ENCODE data around the gene SERGEF.

The SERGEF gene

DNA sequence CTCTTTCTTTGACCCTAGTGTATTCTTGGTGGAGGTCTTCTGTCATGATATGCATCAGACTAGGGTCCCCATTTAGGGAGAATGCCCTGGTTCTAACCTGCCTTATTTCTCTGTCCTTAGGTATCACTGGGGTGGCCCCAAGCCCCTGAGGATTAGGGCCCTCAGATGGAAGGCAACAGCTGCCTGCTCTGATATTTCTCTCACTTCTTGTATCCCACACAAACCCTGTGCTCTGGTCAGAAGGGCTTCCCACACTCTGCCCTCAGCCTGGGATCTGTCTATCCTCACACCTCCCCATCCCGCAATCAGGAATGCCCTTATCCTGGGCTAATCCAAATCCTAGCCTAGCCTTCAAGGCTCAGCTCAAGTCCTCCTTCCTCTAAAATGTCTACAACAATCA lies 202.8 kb downstream of the SERGEF start:
- no peak for DNase-seq

DNA sequence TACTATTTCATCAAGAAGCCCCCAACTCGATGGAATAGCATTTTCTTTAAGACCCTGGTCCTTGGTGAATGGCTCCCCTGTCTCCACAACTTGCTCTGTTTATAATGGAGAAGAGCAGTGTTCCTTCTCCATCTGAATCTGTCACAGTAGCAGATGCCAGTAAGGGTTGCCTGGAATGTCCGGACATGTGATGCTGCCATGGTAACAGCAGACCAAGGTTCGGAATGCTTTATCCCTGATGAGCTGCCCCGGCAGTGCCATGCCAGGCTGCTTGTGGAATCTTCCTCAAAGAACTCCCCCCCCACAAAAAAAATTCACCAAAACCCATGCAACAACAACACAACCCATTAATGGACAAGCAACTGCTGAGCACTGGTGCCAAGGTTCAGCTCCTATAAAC lies 205.8 kb downstream of the SERGEF start:
- no peak for DNase-seq

DNA sequence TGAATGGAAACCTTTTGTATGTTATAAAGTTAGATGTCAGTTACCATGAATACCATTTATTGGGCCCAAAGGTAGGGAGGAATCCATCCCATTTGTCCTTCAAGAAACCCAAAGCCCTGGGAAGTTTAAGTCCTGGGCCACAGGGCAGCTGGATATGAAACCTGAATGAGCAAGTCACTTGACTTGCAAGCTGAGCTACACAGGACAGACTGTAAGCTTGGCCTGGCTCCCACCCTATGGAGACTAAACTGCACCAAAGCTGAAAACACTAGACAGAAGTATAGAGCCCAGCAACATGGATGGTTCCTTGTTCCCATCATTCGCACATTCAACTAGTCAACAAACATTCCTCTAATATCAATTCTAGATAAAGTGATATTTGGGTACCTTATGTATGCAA lies 207.0 kb downstream of the SERGEF start:
- no peak for DNase-seq

DNA sequence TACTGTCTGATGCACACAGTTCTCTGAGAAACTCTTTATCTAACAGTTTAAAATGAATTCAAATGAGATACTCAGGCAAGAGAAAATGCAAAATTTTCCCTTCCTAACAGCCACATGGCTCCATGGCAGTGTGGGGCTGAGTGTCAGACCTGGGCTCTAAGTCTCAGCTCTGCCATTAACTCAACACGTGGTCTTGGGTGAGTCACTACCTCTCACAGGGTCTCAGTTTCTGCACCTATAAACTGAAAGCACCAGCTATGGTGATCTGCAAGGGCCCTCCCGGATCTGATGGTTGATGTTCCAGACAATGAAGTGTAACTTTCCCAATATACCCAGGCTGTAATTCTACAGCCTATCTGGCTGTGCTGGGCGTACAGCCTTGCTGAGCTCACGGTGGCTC lies 207.8 kb downstream of the SERGEF start:
- DNase-seq = no peak

DNA sequence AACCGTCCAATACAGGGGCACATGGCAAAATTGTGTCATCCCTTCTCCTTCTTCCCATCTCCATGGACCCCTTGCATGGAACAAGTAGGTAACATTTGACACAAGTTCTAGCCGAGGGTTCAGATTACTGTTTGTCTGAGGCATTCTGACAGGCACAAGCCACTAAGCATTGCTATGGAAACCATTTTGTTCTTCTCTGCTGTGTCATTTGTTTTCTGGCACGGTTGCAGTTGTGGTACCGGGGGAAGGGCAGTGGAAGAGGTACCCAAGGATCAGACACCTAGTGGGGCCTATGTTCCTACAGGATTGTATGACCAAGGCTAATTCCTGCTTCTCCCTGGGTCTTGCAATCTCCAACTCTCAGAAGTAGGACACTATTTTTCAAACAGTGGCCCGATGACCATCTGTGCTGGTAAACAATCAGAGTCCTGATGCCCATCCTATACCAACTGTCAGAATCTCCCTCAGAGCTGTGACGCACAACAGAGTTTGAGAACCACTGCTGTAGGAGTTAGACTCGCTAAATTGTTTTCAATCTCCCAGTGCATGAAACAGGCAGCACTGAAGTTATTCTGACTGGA lies 209.0 kb downstream of the SERGEF start:
- DNase-seq = no peak

DNA sequence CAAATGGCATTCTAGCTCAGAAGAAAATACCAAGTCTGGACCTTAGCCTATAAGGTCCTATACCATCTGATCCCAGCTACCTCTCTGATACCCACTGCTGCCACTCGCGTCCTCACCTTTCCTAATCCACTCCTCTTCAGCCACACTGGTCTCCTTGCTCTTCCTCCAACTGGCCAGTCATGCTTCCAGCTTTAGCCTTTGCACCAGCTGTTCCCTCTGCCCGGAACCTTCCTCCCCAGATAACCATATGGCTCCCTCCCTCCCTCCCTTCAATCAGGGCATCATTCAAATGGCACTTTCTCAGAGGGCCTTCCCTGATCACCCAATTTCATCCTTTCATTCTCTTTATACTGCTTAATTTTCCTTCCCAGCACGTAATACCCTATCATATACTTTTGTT lies 210.4 kb downstream of the SERGEF start:
- DNase-seq = no peak

DNA sequence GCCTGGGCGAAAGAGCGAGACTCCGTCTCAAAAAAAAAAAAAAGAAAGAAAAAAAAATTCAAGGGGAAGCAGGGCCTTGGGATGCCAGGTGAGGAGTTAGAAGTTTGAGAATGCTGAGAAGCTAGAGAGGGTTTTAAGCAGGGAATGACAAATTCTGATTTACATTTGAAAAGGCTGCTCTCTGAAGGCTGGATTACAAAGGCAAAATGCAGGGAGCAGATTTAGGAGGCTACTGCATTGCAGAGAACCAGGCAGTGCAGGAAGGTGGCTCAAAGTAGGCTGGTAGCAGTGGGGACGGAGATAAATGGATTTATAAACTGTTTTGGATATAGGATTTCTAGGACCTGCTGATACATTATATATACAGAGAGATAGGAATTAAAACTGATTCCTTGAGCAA lies 211.7 kb downstream of the SERGEF start:
- no peak for DNase-seq

DNA sequence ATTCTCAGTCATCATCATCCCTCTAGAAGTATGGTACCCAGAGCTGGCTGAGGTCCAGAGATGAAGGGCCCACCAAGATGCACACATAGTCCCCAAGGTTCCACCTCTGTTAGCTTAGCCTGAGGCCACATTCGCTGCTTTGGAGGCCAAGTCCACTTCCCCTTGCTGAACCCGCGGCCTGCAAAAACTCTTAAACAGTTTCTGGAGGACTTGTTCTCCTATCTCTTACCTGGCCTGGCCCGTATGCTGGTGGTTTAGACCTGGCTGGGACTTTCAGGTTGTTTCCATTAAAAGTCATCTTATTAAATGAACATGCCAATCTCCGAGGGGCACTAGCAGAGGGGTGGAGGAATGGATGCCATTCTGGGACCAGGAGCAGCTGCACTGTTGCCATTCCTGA lies 213.7 kb downstream of the SERGEF start:
- no peak for DNase-seq

DNA sequence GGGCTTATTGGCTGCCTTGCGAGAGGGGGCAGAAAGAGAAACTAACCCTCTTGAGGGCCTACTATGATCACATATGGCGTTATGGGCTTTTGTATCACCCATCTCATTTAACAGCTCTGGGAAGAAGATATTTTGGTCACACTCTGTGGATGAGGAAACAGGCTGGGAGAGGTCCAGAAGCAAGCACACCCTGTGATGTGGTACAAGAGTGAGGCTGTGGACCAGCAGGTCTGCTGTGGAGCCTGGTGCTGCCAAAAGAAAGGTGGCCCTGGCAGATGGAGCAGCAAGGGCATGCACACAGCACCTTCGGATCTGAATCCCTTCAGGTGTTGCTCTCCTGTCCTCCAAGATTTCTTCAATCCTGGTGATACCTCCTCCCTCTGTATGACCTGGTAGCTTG lies 214.1 kb downstream of the SERGEF start:
- DNase-seq = no peak

DNA sequence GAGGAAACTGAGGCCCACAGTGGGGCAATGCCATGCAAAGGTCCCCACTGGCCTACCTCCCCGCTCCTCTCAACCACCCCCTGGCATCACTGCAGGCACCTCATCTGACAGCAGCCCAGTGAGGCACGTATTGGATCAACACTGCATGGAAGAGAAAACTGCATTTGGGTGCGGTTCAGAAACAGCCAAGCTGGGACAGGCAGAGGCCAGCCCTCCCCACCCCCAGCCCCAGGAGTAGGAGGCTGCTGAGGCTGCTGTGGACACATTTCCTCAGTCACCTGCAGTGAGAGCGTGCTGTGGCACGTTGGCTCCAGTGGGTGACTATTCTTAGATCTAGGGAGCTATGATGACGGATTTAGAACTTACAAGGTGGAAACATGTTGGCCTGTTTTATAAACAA lies 214.6 kb downstream of the SERGEF start:
- DNase-seq = no peak

DNA sequence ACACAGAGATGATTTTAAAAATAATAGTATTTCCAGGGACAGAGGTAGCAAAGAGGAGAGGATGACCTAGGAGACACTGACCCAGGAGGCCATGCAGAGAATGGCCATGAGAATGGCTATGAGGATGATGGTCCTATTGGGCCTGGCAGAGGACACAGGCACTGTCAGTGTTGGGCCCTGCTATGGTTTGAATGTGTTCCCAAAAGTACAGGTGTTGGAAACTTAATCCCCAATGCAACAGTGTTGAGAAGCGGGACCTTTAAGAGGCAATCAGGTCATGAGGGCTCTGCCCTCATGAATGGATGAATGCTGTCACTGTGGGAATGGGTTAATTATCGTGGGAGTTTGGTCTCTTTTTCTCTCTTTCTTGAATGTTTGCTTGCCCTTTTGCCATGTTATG lies 216.7 kb downstream of the SERGEF start:
- no peak for DNase-seq

DNA sequence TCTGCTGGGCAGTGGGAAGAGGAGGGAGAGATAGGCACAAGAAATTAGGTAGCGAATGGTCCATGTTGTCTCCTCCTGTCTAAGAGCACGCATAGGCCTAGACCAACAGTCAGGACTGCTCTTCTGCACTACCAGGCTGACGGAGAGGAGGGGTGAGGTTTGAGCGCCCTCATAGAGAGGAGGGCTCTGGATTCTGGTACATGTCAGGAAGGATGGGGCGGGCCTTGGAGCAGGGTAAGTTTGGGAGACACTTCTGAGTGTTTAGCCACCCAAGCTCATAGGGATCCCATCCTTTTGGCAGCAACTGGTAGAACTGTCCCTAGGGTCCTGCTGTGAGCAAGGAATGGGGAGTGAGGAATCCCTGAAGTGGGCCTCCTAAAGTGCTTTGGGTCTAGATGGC lies 217.9 kb downstream of the SERGEF start:
- no peak for DNase-seq

DNA sequence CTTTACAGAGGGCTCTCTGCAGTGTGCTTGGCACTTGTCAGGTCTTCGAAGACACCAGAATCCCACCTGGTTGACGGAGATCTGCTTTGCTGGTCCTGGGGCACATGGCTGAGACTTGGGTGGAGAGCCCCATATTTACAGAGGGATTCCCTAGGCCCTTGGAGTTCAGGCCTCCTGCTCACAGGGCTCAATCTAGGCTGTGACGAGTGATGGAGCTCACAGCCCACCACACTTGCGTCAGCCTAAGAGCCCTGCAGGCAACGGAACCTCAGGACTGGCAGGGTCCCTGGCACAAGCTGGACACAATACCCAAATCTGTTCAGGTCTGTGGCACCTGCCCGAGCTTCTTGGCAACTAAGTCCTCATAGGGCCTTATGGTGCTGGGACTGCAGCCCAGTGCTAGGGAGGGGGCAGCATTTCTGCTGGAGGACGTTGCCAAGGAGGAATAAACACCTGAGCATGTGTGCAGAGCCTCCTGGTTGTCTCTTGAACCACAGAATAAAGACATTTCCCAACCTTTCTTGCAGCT lies 219.1 kb downstream of the SERGEF start:
- DNase-seq = no peak

DNA sequence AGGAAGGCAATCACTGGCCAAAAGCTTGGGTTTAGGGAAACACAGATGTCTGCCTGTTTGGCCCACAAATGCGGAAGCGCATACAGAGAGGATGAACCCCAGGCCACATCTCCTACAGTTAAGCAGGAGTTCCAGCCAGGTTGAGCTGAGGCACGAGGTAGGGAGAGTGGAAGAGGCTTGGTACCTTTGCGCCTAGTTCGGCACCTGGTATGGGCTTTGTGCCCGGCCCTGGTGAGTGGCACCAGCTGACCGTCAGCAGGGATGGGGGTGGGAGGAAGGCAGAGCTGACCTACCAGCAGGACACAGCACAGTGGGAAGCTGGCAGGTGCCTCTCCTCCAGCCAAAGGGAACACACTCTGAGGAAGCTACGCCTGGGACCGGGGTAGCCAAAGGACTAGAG lies 220.7 kb downstream of the SERGEF start:
- DNase-seq = no peak

DNA sequence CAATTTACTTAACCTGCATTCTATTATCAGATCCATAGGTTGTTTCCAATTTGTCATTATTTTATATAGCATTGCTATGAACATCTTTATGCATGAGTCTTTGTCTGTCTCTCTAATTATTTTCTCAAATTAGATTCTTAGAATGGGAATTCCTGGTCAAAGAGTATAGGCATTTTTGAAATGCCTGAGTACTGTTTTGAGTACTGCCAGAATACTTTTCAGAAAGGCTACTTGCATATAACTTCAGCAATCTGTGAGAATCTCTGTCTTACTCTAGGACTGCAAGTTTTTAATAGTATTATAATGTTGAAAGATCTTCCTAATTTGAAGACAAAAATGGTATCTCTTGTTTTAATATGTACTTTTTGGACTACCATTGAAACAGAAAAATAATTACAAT lies 221.7 kb downstream of the SERGEF start:
- no peak for DNase-seq

DNA sequence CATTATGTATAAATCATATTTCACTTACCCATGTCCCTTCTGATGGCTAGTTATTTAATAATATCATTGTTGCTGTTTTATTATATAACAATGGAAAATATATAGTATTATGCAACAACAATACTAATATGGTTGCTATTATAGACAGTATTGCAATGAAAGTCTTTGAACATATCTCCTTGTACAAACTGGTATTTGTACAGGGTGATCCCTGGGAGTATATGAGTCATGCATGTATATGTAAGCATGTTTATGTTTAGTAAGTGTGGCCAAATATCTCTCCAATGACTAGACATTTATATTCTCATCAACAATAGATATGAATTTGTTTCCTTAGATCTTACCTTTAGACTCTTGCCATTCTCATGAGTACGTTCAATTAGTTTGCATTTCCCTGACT lies 222.4 kb downstream of the SERGEF start:
- DNase-seq = no peak

DNA sequence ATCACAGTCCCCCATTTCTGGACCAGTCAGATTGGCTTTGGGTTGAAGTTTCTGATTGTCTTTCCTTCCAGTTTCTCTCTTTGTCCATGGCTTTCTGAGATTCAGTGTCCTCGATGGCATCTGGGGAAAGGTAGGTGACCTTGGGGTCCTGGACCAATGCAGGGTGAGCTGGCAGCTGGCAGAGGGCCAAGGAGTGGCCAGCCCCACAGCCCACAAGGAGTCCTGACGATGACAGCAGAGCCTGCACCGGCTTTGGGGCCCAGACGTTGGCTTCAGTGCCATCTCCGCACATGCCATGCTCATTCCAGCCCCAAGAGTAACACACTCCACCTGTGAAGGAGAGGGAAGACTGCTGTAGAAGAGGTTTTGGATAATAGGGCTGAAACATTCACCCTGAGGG lies 224.8 kb downstream of the SERGEF start:
- no peak for DNase-seq

DNA sequence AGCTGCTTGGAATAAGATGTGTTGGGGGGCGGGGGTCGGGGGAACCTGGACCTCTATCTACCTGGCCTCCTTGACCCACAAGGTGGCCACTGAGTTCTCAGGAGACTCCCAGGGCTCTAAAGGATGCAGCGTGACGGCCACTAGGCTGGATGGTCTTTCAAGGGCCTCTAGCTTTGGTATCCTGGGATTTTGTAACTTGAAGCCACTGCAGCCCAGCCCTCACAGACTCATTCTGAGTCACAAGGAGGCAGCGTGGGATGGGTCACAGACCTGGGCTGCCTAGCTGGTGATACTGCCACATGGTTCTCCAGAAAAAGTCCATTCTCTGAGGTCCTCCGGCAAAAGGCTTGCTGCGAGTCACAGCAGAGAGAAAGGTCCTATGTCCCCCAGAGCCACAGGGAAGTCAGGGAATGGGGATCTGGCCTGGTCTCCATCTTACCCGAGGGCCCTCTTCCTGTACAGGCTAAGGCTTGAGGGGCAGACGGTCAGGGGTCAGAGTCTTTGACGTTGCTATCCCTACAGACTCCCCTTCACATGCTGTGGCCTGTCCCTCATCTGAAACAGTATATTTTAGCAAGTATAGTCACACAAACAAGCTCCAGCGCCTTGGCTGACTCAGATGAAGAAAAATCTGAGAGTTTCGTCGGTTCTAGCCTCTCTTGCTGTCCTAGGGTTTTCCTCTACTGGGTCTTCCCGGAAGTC lies 225.9 kb downstream of the SERGEF start:
- DNase-seq = no peak

DNA sequence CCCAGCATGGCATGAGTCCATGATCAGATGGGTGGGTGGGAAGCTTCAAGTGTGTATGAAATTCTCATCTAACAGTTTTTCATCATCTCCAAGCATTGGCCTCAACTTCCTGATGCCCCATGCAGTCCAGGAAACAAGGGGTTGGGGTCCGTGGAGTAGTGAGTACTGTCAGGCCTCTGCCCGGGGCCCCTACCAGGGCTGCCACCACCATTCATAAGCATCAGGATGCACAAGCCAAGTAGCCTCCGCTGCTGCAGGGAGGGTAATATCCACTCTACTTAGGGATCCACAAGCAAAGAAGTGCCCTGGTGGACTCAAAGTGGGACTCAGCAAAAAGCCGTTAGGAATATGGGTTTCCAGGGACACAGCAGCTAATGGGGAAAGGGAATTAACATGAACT lies 229.0 kb downstream of the SERGEF start:
- DNase-seq = no peak

DNA sequence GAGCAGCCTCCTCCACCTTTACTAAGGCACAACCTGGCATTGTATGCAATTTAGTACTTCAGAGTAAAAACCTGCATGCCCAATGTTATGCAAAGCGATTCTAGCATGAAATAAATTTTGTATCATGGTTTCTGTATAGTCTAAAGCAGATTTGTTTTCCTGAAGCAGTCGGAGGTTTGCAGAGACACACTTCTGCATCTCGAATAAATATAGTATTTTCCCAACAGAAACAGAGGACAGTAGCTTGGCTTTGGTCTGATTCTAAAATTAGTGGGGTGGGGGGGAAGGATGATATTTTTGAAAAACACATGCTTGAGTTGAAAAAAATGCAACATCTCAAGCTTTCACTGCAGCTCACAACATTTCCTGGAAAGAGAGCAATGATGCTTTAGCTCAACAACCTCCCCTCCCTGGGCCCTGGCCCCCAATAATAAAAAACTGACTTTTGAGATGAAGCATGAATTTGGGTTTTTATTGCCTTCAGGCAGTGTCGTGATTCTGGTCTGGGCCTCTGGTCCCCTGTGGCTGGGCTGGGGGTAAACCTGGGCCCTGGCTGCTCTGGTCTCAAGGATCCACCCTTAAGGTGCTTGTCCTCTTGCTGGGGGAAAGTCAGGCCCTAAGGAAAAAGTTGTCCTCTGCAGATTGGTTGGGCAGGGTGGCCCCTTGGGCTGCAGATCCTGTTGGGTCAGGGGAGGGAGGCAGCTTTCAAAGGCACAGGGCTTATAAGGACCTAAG lies 230.1 kb downstream of the SERGEF start:
- no peak for DNase-seq

DNA sequence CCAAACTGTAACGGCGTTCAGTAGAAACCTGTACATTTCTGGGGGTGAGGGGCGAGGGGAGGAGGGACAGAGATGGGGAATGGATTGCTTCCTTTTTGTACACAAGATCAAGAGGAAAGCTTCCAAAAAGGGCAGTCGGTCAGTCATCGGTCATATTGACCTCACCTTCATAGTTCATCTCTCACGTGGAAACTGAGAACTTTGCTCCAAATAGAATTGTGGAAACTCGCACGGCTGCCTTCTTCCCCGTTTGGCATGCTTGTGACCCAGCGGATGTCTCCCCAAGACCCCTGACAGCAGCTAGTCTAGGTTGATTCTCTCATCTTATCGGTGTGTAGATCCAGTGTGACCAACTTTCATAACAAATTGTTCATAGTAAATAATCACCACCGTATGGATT lies 230.7 kb downstream of the SERGEF start:
- no peak for DNase-seq

DNA sequence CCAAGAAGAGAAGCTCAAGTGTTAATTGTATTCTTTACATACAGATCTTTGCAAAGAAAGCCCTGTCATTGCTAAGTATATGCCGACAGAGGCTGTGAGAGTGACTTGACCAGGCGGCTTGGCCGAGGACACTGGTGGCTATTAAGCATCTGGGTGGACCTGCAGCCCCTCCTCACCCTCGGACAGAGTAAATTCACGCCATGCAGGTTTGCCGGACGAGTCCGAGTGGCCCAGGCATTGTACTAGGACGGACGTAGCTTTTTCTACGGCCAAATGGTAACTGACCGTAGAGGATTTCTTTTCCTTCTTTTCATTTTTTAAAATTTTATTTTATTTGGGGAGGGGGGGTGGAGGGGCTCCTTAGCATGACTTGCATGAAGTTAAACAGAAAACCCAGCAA lies 231.2 kb downstream of the SERGEF start:
- no peak for DNase-seq

DNA sequence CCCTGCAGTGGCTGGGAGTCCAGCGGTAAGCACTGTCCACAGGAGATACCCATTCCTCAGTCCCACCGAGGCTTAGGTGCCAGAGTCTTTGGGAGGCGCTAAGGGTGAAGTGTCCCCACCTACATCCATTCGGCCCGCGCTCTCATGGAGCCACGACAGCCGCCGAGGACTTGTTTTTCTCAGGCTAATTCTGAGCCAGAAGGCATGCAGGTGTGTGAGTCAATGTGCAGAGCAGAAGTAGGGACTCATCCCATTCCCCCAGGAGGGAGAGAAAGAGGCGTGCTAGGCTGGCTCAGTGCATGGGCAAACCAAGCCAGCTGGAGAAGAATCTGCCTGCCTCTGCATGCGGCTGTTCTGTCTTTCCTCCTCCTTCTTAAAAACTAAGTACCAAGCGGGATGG lies 231.6 kb downstream of the SERGEF start:
- no peak for DNase-seq

DNA sequence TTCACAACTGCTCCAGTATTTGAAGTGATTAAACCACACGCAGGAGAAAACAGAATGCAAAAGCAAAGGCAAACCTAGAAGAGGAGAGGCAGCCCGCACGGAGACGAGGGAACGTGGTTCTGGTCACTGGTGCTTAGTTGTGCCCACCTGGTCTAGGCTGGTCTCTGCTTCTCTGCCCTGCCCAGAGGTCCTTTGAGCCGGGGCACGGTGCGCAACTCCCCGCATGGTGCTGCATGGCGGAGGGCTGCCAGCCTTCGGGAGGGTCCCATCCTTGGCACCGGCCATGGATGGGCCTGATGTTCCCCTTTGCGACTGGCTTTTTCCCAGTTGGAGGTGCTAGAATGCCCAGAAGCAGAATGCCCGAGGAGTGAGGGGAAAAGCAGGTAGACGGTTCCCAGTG lies 232.2 kb downstream of the SERGEF start:
- DNase-seq = no peak

Measured in inflammatory macrophage treated with lipopolysaccharide for 4 hours (primary cell).